B cell (primary cell): ENCODE results near the gene AGBL2. TPM values are rescaled to one million over a fixed set of nuclear protein-coding genes. Genes with fewer than 3 reads are reported as not detected.

Experiments used
- ATAC-seq: fragments of 200-7000 bp; cut with Tn5 transposase; one replicate; pipeline ENCODE4 v1.10.0; 2021; ENCODE audit warnings: low read depth, mild to moderate bottlenecking, moderate number of reproducible peaks, moderate library complexity
- CTCF ChIA-PET: fragments of 350-600 bp; sonication (Branson Sonifier 250); formaldehyde crosslinking; loops from one replicate; lab custom pipeline; 2021; ENCODE audit warnings: antibody characterized with exemption, inconsistent platforms; lab: Charles Lee
- POLR2A ChIA-PET: fragments of 350-600 bp; sonication (Branson Sonifier 250); formaldehyde crosslinking; loops from one replicate; lab custom pipeline; 2021; ENCODE audit warnings: antibody characterized with exemption; lab: Charles Lee
- DNase-seq: peaks from one replicate; pipeline ENCODE4 v3.0.0; 2013
- H2AFZ ChIP-seq: 2 replicates; pipeline ENCODE4 v1.6.1; 2012; ENCODE audit warnings: mild to moderate bottlenecking, low read depth, low read length; ENCODE audit not compliant: insufficient read depth, poor library complexity, severe bottlenecking
- H3K27ac ChIP-seq, 2 donors: 1 replicate in 1 of 2; 2 replicates in 1 of 2; pipeline ENCODE4 v1.5.1; 2012 to 2013; ENCODE audit warnings: low read length in 2 of 2, mild to moderate bottlenecking in 2 of 2, moderate library complexity in 1 of 2
- H3K27me3 ChIP-seq, 4 experiments: fragments of 200-600 bp in 1 of 4; sonication (generic) in 1 of 4; replicated peaks in 1 of 4; 1 replicate in 2 of 4; 2 replicates in 2 of 4; pipeline versions ENCODE4 v1.6.1 to v1.7.0; 2013 to 2016; ENCODE audit warnings: low read length in 3 of 4, mild to moderate bottlenecking in 2 of 4, mixed read lengths in 1 of 4, moderate library complexity in 1 of 4; ENCODE audit not compliant: insufficient read depth in 4 of 4, control insufficient read depth in 3 of 4; ENCODE audit errors: control extremely low read depth in 1 of 4
- H3K36me3 ChIP-seq, 2 experiments: replicated peaks in 1 of 2; 1 replicate in 1 of 2; 2 replicates in 1 of 2; pipeline versions ENCODE4 v1.6.1 to v1.7.1; 2013; ENCODE audit warnings: low read length in 1 of 2; ENCODE audit not compliant: insufficient read depth in 2 of 2, control insufficient read depth in 1 of 2; ENCODE audit errors: control extremely low read depth in 1 of 2, extremely low read depth in 1 of 2
- H3K4me1 ChIP-seq, 2 donors: fragments of 200-600 bp in 1 of 2; sonication (generic) in 1 of 2; 1 replicate in 1 of 2; 2 replicates in 1 of 2; pipeline versions ENCODE4 v1.5.1 to v1.6.1; 2013 to 2017; ENCODE audit warnings: low read length in 2 of 2; ENCODE audit not compliant: control insufficient read depth in 2 of 2, insufficient read depth in 2 of 2
- H3K4me2 ChIP-seq: replicated peaks from 2 replicates; pipeline ENCODE3; 2012; ENCODE audit warnings: mild to moderate bottlenecking, low read depth, low read length; ENCODE audit not compliant: poor library complexity, severe bottlenecking
- H3K4me3 ChIP-seq, 5 experiments: fragments of 200-600 bp in 1 of 5; sonication (generic) in 1 of 5; 1 replicate in 3 of 5; 2 replicates in 2 of 5; pipeline versions ENCODE4 v1.5.1 to v1.7.0; 2011 to 2016; ENCODE audit warnings: low read length in 4 of 5, mild to moderate bottlenecking in 4 of 5, low read depth in 2 of 5, control low read depth in 1 of 5, moderate library complexity in 1 of 5; ENCODE audit not compliant: insufficient read depth in 1 of 5; ENCODE audit errors: control extremely low read depth in 1 of 5, extremely low read depth in 1 of 5
- H3K79me2 ChIP-seq: fragments of 200-600 bp; sonication (generic); one replicate; pipeline ENCODE4 v1.6.0; 2016; ENCODE audit warnings: low read length; ENCODE audit not compliant: control insufficient read depth, insufficient read depth
- H3K9ac ChIP-seq: fragments of 200-600 bp; sonication (generic); 2 replicates; pipeline ENCODE4 v1.6.1; 2017; ENCODE audit warnings: mild to moderate bottlenecking, low read length, moderate library complexity
- H3K9me3 ChIP-seq, 3 donors: one replicate each; pipeline versions ENCODE4 v1.6.1 to v1.7.1; 2013; ENCODE audit warnings: low read length in 2 of 3; ENCODE audit not compliant: control insufficient read depth in 2 of 3, insufficient read depth in 1 of 3; ENCODE audit errors: control extremely low read depth in 1 of 3
- H4K20me1 ChIP-seq: 2 replicates; pipeline ENCODE4 v1.6.0; 2012; ENCODE audit warnings: mild to moderate bottlenecking, low read length; ENCODE audit not compliant: insufficient read depth, control insufficient read depth, poor library complexity, severe bottlenecking
- H3K27ac Mint-ChIP-seq: one replicate; pipeline ENCODE4 v1.8.0; 2021; ENCODE audit warnings: mixed read lengths
- H3K27me3 Mint-ChIP-seq: one replicate; pipeline ENCODE4 v1.8.0; 2021; ENCODE audit warnings: mixed read lengths
- H3K4me1 Mint-ChIP-seq: one replicate; pipeline ENCODE4 v1.8.0; 2021; ENCODE audit warnings: mixed read lengths
- H3K4me3 Mint-ChIP-seq: one replicate; pipeline ENCODE4 v1.8.0; 2021; ENCODE audit warnings: mixed read lengths
- H3K9me3 Mint-ChIP-seq: one replicate; pipeline ENCODE4 v1.8.0; 2022; ENCODE audit warnings: mixed read lengths; ENCODE audit not compliant: insufficient read depth
- EZH2 ChIP-seq: IDR thresholded peaks from 2 replicates; pipeline ENCODE4 v1.6.1; 2012; ENCODE audit warnings: borderline replicate concordance, low read depth, mild to moderate bottlenecking, moderate library complexity, low read length; ENCODE audit not compliant: insufficient read depth, poor library complexity, severe bottlenecking
- WGBS: methylation state at CpG from one replicate; pipeline ENCODE4 v1.1.5; 2013; ENCODE audit warnings: missing lambda C conversion rate; ENCODE audit not compliant: insufficient coverage; 5-methylcytosine and 5-hydroxymethylcytosine counted together
- intact Hi-C: fragments of 100-400 bp; cut with micrococcal nuclease; formaldehyde crosslinking; loops from one replicate; pipeline ENCODE4 v1.10.0; 2022
- polyA plus RNA-seq: library from polyadenylated mRNA; depleted of rRNA; stranded (reverse); fragments of >200 nt; gene quantifications from 2 replicates; pipeline ENCODE4 v1.2.3, GENCODE V29; 2012
- small RNA-seq: library from RNA; depleted of rRNA; stranded (forward); fragments of <200 nt; gene quantifications from one replicate; pipeline ENCODE3, GENCODE V24; 2012; ENCODE audit warnings: low replicate concordance, low read depth; ENCODE audit not compliant: insufficient read length
- total RNA-seq, 2 donors: library from RNA; stranded (reverse); fragments of 120-200 nt in 1 of 2; gene quantifications; 1 replicate in 1 of 2; 2 replicates in 1 of 2; pipeline versions ENCODE4 v1.2.3 to v1.2.4, GENCODE V29; 2013 to 2022
- TF ChIP-seq, protein P1 (sequence below): fragments of 200-600 bp; IDR thresholded peaks from one replicate; pipeline ENCODE4 v1.8.0; 2022; ENCODE audit warnings: antibody characterized with exemption, mild to moderate bottlenecking

The AGBL2 gene
- total and polyA plus RNA-seq, 2 donors (not counting 1 experiment from before 2014, with no cell fraction given) = 13.6 to 28.6 TPM

GRCh38 chr11:47609675-47610074, 105.5 kb downstream of the AGBL2 start:
- DNase-seq = no peak
- Histone ChIP-seq H3K4me3 (no peak overlapping the region), H3K27ac (no peak overlapping the region), H3K9me3 (no peaks in the 10 kb centered on the region), H3K36me3 (peaks cover 0 to 4% of the 10 kb centered on the region in 2 experiments), H3K27me3 (no peaks in the 10 kb centered on the region), H3K79me2 (no peaks in the 10 kb centered on the region), H3K4me2 (no peak overlapping the region), H4K20me1 (no peaks in the 10 kb centered on the region), H2AFZ (no peak overlapping the region), H3K9ac (no peak overlapping the region), H3K4me1 (peaks cover 12 to 16% of the 10 kb centered on the region in 2 donors)
- 87% methylated on average over 3 of the region's 3 CpGs for WGBS
- Mint-ChIP-seq H3K4me3 (no peak overlapping the region), H3K9me3 (no peaks in the 10 kb centered on the region), H3K4me1 (peaks cover 15% of the 10 kb centered on the region), H3K27me3 (no peaks in the 10 kb centered on the region), H3K27ac (no peak overlapping the region)
- POLR2A ChIA-PET = no interaction called here
- intact Hi-C loops = no loop called here
- TF ChIP-seq EZH2 = no peak
- TF ChIP-seq, protein P1, sequence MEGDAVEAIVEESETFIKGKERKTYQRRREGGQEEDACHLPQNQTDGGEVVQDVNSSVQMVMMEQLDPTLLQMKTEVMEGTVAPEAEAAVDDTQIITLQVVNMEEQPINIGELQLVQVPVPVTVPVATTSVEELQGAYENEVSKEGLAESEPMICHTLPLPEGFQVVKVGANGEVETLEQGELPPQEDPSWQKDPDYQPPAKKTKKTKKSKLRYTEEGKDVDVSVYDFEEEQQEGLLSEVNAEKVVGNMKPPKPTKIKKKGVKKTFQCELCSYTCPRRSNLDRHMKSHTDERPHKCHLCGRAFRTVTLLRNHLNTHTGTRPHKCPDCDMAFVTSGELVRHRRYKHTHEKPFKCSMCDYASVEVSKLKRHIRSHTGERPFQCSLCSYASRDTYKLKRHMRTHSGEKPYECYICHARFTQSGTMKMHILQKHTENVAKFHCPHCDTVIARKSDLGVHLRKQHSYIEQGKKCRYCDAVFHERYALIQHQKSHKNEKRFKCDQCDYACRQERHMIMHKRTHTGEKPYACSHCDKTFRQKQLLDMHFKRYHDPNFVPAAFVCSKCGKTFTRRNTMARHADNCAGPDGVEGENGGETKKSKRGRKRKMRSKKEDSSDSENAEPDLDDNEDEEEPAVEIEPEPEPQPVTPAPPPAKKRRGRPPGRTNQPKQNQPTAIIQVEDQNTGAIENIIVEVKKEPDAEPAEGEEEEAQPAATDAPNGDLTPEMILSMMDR = no peak
- CTCF ChIA-PET = no interaction called here
- ATAC-seq = no peak

Small RNAs within 50 kb of the gene (small RNA-seq; reads per million reads assigned to genes)
- not detected for gene RF00019

Other genes with a start within 250 kb of the AGBL2 start
- gene CELF1, start 162.2 kb downstream of the AGBL2 start, total RNA-seq = 153 and 167 TPM in 2 replicates
- gene CELF1, start 162.2 kb downstream of the AGBL2 start, polyA plus RNA-seq = 52.0 and 86.2 TPM in 2 replicates
- gene PTPMT1, start 149.8 kb downstream of the AGBL2 start, total RNA-seq = 20.8 and 26.2 TPM in 2 replicates
- gene PTPMT1, start 149.8 kb downstream of the AGBL2 start, polyA plus RNA-seq = 27.2 and 35.7 TPM in 2 replicates
- gene KBTBD4, start 136.4 kb downstream of the AGBL2 start, total RNA-seq = 20.3 and 20.7 TPM in 2 replicates
- 8.6 and 11.5 TPM in 2 replicates for gene KBTBD4, start 136.4 kb downstream of the AGBL2 start, polyA plus RNA-seq
- 76.2 and 79.5 TPM in 2 replicates for gene NDUFS3, start 136.3 kb downstream of the AGBL2 start, total RNA-seq
- 78.5 and 80.4 TPM in 2 replicates for gene NDUFS3, start 136.3 kb downstream of the AGBL2 start, polyA plus RNA-seq
- 0.20 TPM in 1 of 2 replicates, not detected in the other for gene FAM180B, start 128.7 kb downstream of the AGBL2 start, total RNA-seq
- 0.06 TPM in 1 of 2 replicates, not detected in the other for gene FAM180B, start 128.7 kb downstream of the AGBL2 start, polyA plus RNA-seq
- gene C1QTNF4, start 121.0 kb downstream of the AGBL2 start, total RNA-seq = not detected in 2 replicates
- 1.6 and 2.5 TPM in 2 replicates for gene C1QTNF4, start 121.0 kb downstream of the AGBL2 start, polyA plus RNA-seq
- 26.9 and 30.9 TPM in 2 replicates for gene MTCH2, start 72.8 kb downstream of the AGBL2 start, total RNA-seq
- 18.1 and 21.9 TPM in 2 replicates for gene MTCH2, start 72.8 kb downstream of the AGBL2 start, polyA plus RNA-seq
- gene FNBP4, start 52.0 kb upstream of the AGBL2 start, total RNA-seq = 287 and 288 TPM in 2 replicates
- gene FNBP4, start 52.0 kb upstream of the AGBL2 start, polyA plus RNA-seq = 278 and 330 TPM in 2 replicates
- 74.3 and 77.3 TPM in 2 replicates for gene NUP160, start 133.0 kb upstream of the AGBL2 start, total RNA-seq
- 26.3 and 44.0 TPM in 2 replicates for gene NUP160, start 133.0 kb upstream of the AGBL2 start, polyA plus RNA-seq